ENCODE measurements around the gene TMPRSS2. TPM values are rescaled to one million over a fixed set of nuclear protein-coding genes. Genes with fewer than 3 reads are reported as not detected.

Gene TMPRSS2
- total RNA-seq, 1 donor from 2014 or later: not detected

GRCh38 chr21:41470054-41470453 is 37.9 kb downstream of the TMPRSS2 start:
- peaks cover 12% of the 10 kb centered on the region for H3K27me3 Mint-ChIP-seq (ENCODE audit: insufficient read depth)
- H3K4me1 Mint-ChIP-seq (ENCODE audit: low read depth): peaks cover 5% of the 10 kb centered on the region
- H3K9me3 Mint-ChIP-seq: no peaks in the 10 kb centered on the region
- H3K27ac Mint-ChIP-seq: no peak overlapping the region
- intact Hi-C loops (cut with micrococcal nuclease): no loop called here
- DNase-seq (ENCODE audit: low spot score): no peak
- no peak overlapping the region for H3K4me3 Mint-ChIP-seq
- no peaks in the 10 kb centered on the region for H3K36me3 Mint-ChIP-seq (ENCODE audit: low read depth)

- H3K27ac Mint-ChIP-seq: no peak overlapping the region
- no peak overlapping the region for H3K4me3 Mint-ChIP-seq
- H3K4me1 Mint-ChIP-seq (ENCODE audit: low read depth): peaks cover 5% of the 10 kb centered on the region
- H3K36me3 Mint-ChIP-seq (ENCODE audit: low read depth): peaks cover 15% of the 10 kb centered on the region
- DNase-seq (ENCODE audit: low spot score): no peak
- H3K27me3 Mint-ChIP-seq (ENCODE audit: insufficient read depth): peaks cover 12% of the 10 kb centered on the region
- intact Hi-C loops (cut with micrococcal nuclease): loop anchor here (10.0 kb wide), 1 partner anchor 341 kb away; no protein-coding TSS in a partner anchor
- H3K9me3 Mint-ChIP-seq: peaks cover 9% of the 10 kb centered on the region
These were observed 41.7 kb downstream of the TMPRSS2 start for GRCh38 chr21:41466024-41466820.

- H3K27me3 Mint-ChIP-seq (ENCODE audit: insufficient read depth): peaks cover 12% of the 10 kb centered on the region
- DNase-seq (ENCODE audit: low spot score): no peak
- intact Hi-C loops (cut with micrococcal nuclease): loop anchor here (10.0 kb wide), 1 partner anchor 340 kb away; no protein-coding TSS in a partner anchor
- H3K27ac Mint-ChIP-seq: no peak overlapping the region
- H3K4me1 Mint-ChIP-seq (ENCODE audit: low read depth): peaks cover 11% of the 10 kb centered on the region
- H3K36me3 Mint-ChIP-seq (ENCODE audit: low read depth): peaks cover 21% of the 10 kb centered on the region
- H3K4me3 Mint-ChIP-seq: no peak overlapping the region
- peaks cover 9% of the 10 kb centered on the region for H3K9me3 Mint-ChIP-seq
These were observed 42.7 kb downstream of the TMPRSS2 start for GRCh38 chr21:41465176-41465781.

GRCh38 chr21:41460578-41461527 is 47.1 kb downstream of the TMPRSS2 start:
- H3K4me3 Mint-ChIP-seq: no peak overlapping the region
- H3K9me3 Mint-ChIP-seq: peaks cover 9% of the 10 kb centered on the region
- intact Hi-C loops (cut with micrococcal nuclease): loop anchor here (1.0 to 10.0 kb wide), 2 partner anchors 178 to 336 kb away; no protein-coding TSS in a partner anchor
- DNase-seq (ENCODE audit: low spot score): peak; percentile 9
- peaks cover 11% of the 10 kb centered on the region for H3K4me1 Mint-ChIP-seq (ENCODE audit: low read depth)
- peaks cover 46% of the 10 kb centered on the region for H3K36me3 Mint-ChIP-seq (ENCODE audit: low read depth)
- H3K27me3 Mint-ChIP-seq (ENCODE audit: insufficient read depth): no peaks in the 10 kb centered on the region
- no peak overlapping the region for H3K27ac Mint-ChIP-seq

GRCh38 chr21:41459884-41460534 is 47.9 kb downstream of the TMPRSS2 start:
- Mint-ChIP-seq H3K27ac (peak overlapping the region; percentile 29), H3K27me3 (ENCODE audit: insufficient read depth) (no peaks in the 10 kb centered on the region), H3K9me3 (peaks cover 9% of the 10 kb centered on the region), H3K4me1 (ENCODE audit: low read depth) (peaks cover 11% of the 10 kb centered on the region), H3K36me3 (ENCODE audit: low read depth) (peaks cover 54% of the 10 kb centered on the region), H3K4me3 (no peak overlapping the region)
- DNase-seq (ENCODE audit: low spot score): no peak
- intact Hi-C loops (cut with micrococcal nuclease): loop anchor here (1.0 to 10.0 kb wide), 2 partner anchors 177 to 335 kb away; no protein-coding TSS in a partner anchor

GRCh38 chr21:41458559-41458958 is 49.4 kb downstream of the TMPRSS2 start:
- Mint-ChIP-seq H3K36me3 (ENCODE audit: low read depth) (peaks cover 52% of the 10 kb centered on the region), H3K4me1 (ENCODE audit: low read depth) (peaks cover 11% of the 10 kb centered on the region), H3K4me3 (no peak overlapping the region), H3K27me3 (ENCODE audit: insufficient read depth) (no peaks in the 10 kb centered on the region), H3K9me3 (peaks cover 9% of the 10 kb centered on the region), H3K27ac (no peak overlapping the region)
- intact Hi-C loops (cut with micrococcal nuclease): no loop called here
- no peak for DNase-seq (ENCODE audit: low spot score)

GRCh38 chr21:41458121-41458520 is 49.8 kb downstream of the TMPRSS2 start:
- intact Hi-C loops (cut with micrococcal nuclease): no loop called here
- no peaks in the 10 kb centered on the region for H3K27me3 Mint-ChIP-seq (ENCODE audit: insufficient read depth)
- H3K9me3 Mint-ChIP-seq: peaks cover 8% of the 10 kb centered on the region
- DNase-seq (ENCODE audit: low spot score): no peak
- no peak overlapping the region for H3K4me3 Mint-ChIP-seq
- no peak overlapping the region for H3K27ac Mint-ChIP-seq
- peaks cover 11% of the 10 kb centered on the region for H3K4me1 Mint-ChIP-seq (ENCODE audit: low read depth)
- peaks cover 55% of the 10 kb centered on the region for H3K36me3 Mint-ChIP-seq (ENCODE audit: low read depth)

- Mint-ChIP-seq H3K27ac (no peak overlapping the region), H3K4me1 (ENCODE audit: low read depth) (peaks cover 12% of the 10 kb centered on the region), H3K27me3 (ENCODE audit: insufficient read depth) (no peaks in the 10 kb centered on the region), H3K36me3 (ENCODE audit: low read depth) (peaks cover 73% of the 10 kb centered on the region), H3K9me3 (no peaks in the 10 kb centered on the region), H3K4me3 (no peak overlapping the region)
- intact Hi-C loops (cut with micrococcal nuclease): no loop called here
- DNase-seq (ENCODE audit: low spot score): no peak
These were observed 54.2 kb downstream of the TMPRSS2 start for GRCh38 chr21:41453761-41454160.

GRCh38 chr21:41453198-41453597 is 54.8 kb downstream of the TMPRSS2 start:
- intact Hi-C loops (cut with micrococcal nuclease): no loop called here
- no peak for DNase-seq (ENCODE audit: low spot score)
- no peaks in the 10 kb centered on the region for H3K9me3 Mint-ChIP-seq
- peaks cover 12% of the 10 kb centered on the region for H3K4me1 Mint-ChIP-seq (ENCODE audit: low read depth)
- H3K36me3 Mint-ChIP-seq (ENCODE audit: low read depth): peaks cover 70% of the 10 kb centered on the region
- H3K27ac Mint-ChIP-seq: peak overlapping the region; percentile 3
- no peaks in the 10 kb centered on the region for H3K27me3 Mint-ChIP-seq (ENCODE audit: insufficient read depth)
- no peak overlapping the region for H3K4me3 Mint-ChIP-seq

GRCh38 chr21:41451753-41452676 is 55.9 kb downstream of the TMPRSS2 start:
- intact Hi-C loops (cut with micrococcal nuclease): no loop called here
- Mint-ChIP-seq H3K27ac (peak overlapping the region; percentile 23), H3K27me3 (ENCODE audit: insufficient read depth) (no peaks in the 10 kb centered on the region)

GRCh38 chr21:41449613-41450012 is 58.3 kb downstream of the TMPRSS2 start:
- Mint-ChIP-seq H3K4me1 (ENCODE audit: low read depth) (peaks cover 8% of the 10 kb centered on the region), H3K27ac (no peak overlapping the region), H3K36me3 (ENCODE audit: low read depth) (peaks cover 74% of the 10 kb centered on the region)

More at GRCh38 chr21:41451753-41452676, 55.9 kb downstream of the TMPRSS2 start:
- Mint-ChIP-seq H3K36me3 (ENCODE audit: low read depth) (peaks cover 71% of the 10 kb centered on the region), H3K9me3 (no peaks in the 10 kb centered on the region), H3K4me1 (ENCODE audit: low read depth) (peaks cover 10% of the 10 kb centered on the region), H3K4me3 (no peak overlapping the region)
- no peak for DNase-seq (ENCODE audit: low spot score)

More at GRCh38 chr21:41449613-41450012, 58.3 kb downstream of the TMPRSS2 start:
- H3K27me3 Mint-ChIP-seq (ENCODE audit: insufficient read depth): no peaks in the 10 kb centered on the region
- intact Hi-C loops (cut with micrococcal nuclease): no loop called here
- DNase-seq (ENCODE audit: low spot score): no peak
- no peak overlapping the region for H3K4me3 Mint-ChIP-seq
- no peaks in the 10 kb centered on the region for H3K9me3 Mint-ChIP-seq

Data from activated T-helper 1 cell treated with anti-CD3 and anti-CD28 coated beads, Interleukin-12 subunit alpha, Interleukin-12 subunit beta, Interleukin-2, Interleukin-4 antibody, amounts not matched to agents 30 ng/mL and 10 ng/mL and 1 ng/mL, durations not matched to agents 14 hours and 24 hours and 36 hours (primary cell).